Raji (cell line): Measurements from ENCODE around the gene PSMB7.

Experiments
- POLR2A ChIP-seq: IDR thresholded peaks from 2 replicates; pipeline ENCODE4 v1.6.1; 2011; ENCODE audit warnings: low read depth, low read length, control low read depth; ENCODE audit not compliant: insufficient read depth

The PSMB7 gene

DNA sequence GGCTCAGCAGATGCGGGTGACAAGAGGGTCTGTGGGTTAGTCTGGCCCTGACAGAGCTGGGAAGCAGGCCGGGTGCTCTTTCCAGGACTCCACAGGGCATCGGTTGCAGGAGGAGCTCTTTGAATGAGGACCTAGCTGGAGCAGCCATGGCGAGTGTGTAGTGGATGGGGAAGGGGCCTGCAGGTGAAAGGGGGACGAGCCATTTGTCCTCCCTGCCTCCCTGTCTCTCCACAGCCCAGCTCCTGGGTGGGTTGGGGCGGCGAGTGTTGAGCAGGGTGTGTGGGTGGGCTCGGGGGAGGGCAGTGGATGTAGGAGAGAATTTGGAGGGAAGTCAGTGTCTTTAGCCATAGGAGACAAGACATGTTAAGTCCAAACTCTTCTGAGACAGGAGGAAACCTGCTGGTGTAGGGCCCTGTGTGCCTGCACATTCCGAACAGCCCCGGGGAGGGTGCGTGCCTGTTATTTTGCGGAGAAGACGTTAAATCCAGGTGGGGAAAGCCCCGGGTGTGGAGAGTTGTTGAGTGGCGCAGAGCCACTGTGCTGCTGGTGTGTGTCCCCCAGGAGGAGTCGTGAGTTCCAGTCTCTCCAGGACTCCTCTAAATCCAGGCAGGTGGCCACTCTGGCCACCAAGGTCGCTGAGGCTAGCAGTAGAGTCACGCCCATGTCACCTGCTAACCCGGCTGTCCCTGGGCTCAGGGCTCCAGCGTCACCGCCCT, 73.6 kb downstream of the PSMB7 start:
- no peak for TF ChIP-seq POLR2A

DNA sequence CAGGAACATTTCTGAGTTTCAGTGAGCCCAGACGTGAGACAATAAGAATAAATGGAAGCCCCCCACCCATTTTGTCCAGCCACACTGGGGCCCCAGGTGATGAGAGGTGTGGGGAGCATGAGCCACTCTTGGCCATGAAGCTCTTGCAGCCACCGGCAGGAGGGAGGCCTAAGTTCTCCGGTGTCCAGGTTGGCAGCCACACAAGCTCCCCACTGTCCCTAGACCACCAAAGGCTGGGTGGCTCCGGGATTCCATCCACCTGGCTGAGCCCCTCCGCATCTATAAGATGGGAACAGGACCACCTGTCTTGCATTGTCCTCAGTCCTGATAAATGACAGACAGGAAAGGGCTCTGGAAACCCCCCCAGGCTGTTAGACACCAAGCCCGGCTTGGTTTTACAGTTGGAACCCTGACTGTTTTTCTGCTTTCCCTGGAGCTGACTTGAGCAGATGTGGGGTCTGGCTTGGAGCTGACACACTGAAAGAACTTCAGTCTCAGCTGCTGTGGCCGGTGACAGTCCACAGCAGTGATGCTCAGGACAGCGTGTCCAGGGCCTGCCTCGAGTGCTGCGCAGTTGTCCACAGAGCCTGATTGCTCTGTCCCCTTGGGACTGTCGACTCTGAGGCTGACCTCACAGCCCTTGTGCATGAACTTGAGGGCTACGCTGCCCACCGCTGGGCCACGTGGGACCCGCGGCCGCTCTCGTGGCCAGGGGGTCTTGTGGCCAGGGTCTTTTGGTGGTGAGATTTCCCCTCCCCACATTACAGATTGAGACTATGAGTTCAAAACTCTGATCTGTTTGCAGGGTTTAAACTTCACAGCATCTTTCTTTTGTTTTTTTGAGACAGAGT, 74.8 kb downstream of the PSMB7 start:
- no peak for TF ChIP-seq POLR2A

DNA sequence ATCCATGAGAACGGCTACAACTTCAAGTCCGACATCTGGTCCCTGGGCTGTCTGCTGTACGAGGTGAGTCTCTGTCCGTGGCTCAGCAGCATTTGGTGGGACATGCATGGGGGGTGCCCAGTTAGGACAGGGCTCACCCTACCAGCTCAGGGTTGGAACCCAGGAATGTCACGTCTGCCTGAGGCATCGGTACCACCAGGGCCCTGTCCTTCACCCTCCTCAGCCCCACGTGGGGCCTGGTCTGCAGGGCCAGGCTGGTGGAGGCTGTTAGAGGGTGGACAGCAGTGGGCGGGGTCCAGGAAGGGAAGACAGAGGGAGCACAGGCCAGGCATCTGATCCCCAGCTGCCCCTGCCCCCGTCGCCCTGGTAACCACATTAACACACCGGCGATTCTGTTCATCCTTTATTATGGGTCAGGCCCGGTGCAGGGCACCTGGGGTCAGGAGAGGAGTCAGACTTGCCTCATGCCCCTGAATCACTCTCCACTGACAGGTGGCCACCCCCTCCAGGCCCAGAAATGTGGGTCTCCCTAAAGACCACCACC, 75.6 kb downstream of the PSMB7 start:
- no peak for TF ChIP-seq POLR2A

DNA sequence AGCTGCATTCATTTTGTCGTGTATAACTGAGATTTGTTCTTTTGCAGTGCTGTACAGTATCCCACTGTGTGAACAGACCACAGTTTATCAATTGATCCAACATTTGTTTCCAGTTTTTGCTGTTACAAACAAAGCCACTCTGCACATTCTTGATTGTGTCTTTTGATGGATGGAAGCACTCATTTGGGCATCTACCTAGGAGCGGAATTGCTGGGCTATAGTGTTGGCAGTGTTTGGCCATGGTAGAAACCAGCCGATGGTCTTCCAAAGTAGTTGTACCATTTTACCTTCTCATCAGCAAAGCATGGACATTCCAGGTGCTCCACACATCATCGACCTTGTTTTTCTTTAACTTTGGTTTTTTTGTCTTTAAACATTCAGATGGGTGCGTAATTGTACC, 77.7 kb downstream of the PSMB7 start:
- no peak for TF ChIP-seq POLR2A

DNA sequence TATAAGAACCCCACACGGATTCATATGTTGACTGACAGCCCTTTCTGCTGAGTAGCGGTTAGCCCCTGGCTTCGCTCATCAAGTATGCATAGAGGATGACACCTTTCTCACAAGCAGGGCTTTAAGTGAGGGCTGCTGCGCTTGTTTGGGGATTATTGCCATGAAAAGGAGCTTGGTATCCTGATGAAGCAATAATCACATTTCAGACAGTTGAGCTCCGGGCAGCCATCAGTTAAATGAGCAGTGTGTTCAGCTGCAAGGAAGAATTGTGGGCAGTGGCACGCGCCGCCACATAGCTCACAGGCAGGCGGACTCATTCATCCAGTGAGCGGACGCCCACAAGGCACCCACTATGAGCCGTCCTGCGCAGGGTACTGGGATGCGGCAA, 79.9 kb downstream of the PSMB7 start:
- TF ChIP-seq POLR2A: no peak

DNA sequence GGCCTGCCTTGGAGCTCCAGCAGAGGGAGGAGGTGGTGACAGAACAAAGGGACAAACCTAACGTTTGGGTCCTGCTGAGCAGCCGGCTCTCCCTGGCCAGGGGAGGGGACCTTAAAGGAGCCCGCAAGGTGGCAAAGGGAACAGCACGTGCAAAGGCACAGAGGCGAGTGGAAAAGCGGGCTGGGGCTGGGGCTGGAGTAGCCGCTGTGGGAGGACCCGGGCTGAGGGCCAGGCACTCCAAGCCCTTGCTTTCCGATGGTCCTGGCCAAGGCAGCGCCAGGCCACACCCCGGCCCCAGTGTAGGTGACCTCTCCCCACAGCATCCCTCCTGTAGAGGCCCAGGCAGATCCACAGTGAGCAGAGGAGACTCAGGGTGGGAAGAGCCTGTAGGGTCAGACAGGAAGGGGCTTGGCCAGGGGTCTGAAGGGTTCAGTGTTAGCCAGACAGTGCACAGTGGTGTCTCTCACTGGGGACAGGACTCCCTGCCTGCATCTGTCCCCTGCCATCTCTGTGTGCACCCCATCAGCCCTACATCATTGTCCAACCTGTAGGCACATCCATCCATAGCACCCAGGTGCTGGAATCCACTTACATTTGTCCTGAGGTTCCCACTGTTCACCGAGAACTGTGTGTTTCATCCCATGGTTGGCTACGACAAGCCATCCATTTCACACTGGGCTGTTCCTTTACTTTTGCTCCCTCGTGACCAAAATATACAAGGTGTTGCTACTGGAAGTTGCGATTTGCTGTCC, 80.5 kb downstream of the PSMB7 start:
- no peak for TF ChIP-seq POLR2A

DNA sequence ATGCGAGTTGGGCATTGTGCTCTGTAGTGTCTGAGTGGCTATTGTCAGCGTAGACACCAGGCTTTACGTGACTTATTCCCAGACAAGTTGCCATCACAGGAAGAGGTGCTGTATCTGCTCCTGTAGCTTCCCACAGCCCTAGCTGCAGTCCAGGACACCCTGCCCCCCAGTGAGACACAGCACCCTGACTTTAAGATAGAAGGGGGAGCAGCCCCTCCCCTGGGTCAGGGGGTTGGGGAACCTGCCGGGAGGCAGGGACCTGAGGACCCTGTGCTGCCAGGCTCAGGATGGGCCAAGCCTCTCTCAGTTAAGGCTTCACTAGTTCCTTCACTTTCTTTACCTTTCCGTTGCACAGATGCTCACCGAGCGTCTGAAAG, 82.1 kb downstream of the PSMB7 start:
- TF ChIP-seq POLR2A: no peak

DNA sequence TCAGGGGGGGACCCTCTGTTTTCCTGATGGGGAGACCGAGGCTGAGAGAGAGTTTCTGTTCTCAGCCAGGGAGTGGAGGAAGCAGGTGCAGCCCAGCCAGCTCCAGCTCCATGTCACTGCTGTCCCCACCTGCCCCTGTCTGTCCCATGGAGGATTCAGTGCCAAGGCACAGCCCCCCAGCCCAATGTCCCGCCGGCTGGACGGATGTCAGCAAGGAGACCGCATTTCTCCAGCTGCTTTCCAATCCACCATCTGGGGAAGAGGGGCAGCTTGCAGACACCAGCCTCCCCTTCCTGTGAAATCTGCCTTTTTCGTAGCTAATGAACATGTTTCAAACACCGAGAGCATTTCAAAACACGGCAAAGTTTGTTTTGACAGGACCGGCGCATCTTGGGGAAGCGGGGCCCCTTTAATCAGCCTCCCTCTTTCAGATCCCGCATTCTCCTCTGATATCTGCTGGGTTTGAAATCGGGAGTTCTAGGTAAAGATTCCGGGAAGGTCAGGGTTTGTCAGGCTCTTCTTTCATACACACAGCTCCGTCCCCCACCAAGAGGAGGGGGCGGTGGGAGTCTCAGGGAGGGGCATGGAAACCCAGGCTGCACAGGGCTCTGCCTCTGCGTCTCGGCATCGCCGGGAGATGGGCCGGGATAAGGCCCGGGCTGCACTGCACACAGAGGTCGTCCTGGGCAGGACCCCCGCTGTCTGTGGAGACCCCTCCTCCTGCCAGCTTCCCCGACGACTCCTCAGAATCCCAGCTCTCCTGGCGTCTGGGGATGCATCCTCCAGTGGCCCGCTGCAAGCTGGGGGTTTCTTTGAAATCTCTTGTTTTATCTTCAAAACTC, 82.7 kb downstream of the PSMB7 start:
- TF ChIP-seq POLR2A: no peak

DNA sequence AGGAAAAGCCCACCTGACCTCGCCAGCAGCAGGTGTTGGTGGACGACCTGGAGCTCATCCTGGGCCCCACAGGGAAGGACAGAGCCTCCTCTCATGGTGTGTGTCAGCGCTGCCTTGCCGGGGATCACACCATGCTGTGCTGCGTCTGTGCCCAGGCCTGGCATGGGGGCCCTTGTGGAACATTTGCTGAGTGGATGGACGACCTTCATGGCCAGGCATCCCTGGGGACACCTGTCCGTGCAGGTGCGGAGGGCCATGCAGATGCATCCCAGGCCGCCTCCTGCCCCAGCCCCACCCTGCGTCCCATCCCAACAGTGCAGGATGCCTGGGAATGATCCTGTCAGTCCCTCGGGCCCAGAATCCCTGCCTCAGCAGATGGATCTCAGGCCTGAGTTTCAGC, 83.7 kb downstream of the PSMB7 start:
- TF ChIP-seq POLR2A: no peak

DNA sequence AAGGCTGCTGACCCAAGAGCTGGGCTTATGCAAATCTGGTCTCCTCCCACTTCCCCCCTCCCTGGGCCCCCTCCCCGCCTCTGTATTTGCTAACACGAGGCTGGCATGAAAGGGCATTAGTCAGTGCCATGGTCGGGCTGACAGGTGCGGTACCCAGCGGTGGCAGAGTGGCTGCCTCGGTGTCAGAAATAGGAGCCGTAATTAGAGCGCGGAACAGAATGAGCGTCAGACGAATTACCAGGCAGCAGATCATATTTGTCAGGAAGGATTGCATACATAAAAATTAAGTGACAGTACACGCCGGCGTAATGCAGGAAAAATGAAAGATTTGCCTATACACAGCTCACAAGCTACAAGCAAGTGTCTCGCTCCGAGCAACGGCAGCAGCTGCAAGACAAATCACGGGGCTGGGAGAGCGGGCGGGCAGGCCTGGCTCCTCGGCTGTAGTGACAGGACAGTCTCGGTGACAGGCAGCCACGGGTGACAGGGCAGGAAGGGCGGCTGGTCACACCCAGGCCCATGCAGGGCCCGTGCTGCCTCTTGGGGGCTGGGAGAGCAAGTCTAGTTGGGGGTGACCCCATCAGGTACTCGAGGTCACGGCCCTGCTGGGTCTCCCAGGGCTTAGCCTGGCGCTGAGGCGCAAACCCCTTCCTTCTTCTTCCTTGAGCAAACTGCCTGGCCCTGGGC, 85.1 kb downstream of the PSMB7 start:
- TF ChIP-seq POLR2A: no peak

DNA sequence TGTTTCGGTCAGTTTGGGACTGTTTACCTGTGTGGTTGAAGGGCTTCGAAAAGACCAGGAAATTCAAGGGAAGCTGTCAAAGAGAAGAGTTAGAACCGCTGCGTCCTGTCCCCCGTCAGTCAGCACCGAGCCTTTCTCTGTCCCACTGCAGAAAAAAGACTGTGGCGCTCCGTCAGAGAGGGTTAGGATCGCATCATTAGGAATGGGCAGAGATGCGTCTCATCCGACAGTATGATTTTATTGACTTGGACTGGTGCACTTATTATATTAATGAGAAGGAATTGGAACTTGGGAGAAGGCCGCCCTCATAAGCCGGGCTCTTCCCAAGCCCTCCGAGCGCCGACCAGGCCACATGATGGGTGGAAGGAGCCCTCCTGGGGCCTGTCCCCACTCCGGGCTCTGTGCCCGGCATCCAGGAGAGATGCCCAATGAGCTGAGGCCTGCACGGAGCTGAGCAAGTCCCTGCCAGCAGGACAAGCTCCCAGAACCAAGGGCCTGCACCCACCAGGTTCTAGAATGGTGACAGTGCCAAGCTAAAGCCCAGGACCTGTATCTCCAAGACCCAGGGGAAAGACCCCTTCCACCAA, 85.9 kb downstream of the PSMB7 start:
- no peak for TF ChIP-seq POLR2A

DNA sequence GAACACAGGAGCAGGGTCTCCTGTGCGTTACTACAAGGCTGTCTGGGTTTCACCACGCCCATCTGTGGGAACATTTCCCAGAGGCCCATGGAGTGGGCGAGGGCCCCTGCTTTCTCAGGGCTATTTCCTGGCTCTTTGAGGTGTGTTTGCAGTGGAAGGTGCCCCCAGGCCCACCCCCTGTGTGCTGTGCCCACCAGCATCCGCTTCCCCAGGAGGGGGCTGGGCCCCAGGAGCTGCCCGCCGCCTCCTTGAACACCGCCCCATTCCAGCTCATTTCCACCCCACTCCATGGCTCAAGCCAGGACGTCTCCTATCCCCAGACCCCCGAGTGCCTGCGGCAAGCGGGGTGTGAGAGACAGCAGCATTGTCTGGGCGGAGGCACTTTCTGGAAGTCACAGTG, 87.0 kb downstream of the PSMB7 start:
- TF ChIP-seq POLR2A: no peak

DNA sequence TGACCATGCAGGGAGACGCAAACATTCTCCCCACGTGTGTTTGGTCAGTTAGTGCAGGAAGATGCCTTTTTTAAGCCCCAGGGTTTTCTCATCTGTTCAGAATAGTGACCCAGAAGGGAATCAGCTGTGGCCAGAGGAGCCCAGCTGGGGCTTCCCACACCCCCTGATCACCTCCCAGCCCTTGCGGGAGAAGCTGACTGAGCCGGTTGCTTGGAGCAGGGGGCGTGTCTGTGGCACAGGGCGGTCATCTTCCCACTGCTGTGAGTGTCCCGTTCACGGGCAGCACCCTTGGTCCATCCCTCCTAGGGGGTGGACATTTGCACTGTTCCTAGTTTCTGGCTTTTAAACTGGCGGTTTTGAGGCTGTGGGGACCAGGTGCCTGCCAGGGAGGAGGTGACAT, 87.8 kb downstream of the PSMB7 start:
- TF ChIP-seq POLR2A: no peak

DNA sequence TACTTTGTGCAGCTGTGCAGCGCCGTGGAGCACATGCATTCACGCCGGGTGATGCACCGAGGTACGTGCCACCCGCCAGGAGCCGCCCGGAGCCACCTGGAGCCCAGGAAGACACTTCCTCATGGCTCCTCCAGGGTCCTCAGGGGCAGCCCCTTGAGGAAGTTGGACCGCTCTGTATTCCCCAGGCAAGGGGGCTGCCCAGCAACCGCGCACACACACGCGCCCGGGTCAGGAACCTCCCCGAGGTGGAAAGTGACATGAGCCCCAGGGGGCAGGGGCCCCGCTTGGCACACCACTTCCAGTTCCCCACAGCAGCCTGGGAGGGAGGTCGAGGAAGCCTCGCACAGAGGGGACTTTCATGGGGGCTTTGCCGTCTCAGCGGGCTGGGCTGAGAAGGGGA, 88.9 kb downstream of the PSMB7 start:
- no peak for TF ChIP-seq POLR2A
